GM12878 (cell line): ENCODE results near the gene ITSN1.

Experiments used
- BCLAF1 ChIP-seq: fragments of 450-650 bp; IDR thresholded peaks from 2 replicates; pipeline ENCODE4 v1.6.1; 2017; ENCODE audit warnings: antibody characterized with exemption, mild to moderate bottlenecking, moderate library complexity
- BHLHE40 ChIP-seq, 2 experiments: fragments of 450-650 bp in 1 of 2; IDR thresholded peaks; 2 replicates each; pipeline ENCODE4 v1.6.1; 2011 to 2017; ENCODE audit warnings: low read depth in 2 of 2, borderline replicate concordance in 1 of 2, improper control_type of control experiment in 1 of 2, low read length in 1 of 2, mild to moderate bottlenecking in 1 of 2
- CTCF ChIP-seq, 3 experiments: IDR thresholded peaks in 2 of 3; conservative IDR thresholded peaks in 1 of 3; 2 replicates each; pipeline ENCODE4 v1.5.1; 2011; ENCODE audit warnings: low read depth in 3 of 3, low read length in 3 of 3, mild to moderate bottlenecking in 3 of 3, control low read depth in 2 of 3, moderate library complexity in 2 of 3, inconsistent platforms in 1 of 3, mixed read lengths in 1 of 3; ENCODE audit not compliant: control insufficient read depth in 2 of 3, insufficient read depth in 1 of 3; ENCODE audit errors: extremely low read depth in 1 of 3
- HCFC1 ChIP-seq: fragments of 150-350 bp; IDR thresholded peaks from 2 replicates; pipeline ENCODE4 v1.6.1; 2014; ENCODE audit warnings: low read length
- JUNB ChIP-seq: IDR thresholded peaks from 2 replicates; pipeline ENCODE4 v1.6.1; 2016; ENCODE audit warnings: antibody characterized with exemption, mild to moderate bottlenecking
- SIN3A ChIP-seq: IDR thresholded peaks from 2 replicates; pipeline ENCODE4 v1.6.1; 2012; ENCODE audit warnings: low read depth, low read length, improper control_type of control experiment
- ZNF24 ChIP-seq: fragments of 450-650 bp; IDR thresholded peaks from 2 replicates; pipeline ENCODE4 v1.6.1; 2017; ENCODE audit warnings: antibody characterized with exemption, mild to moderate bottlenecking
- TF ChIP-seq, protein P1 (sequence below): fragments of 450-650 bp; IDR thresholded peaks from 2 replicates; pipeline ENCODE4 v1.6.1; 2017; ENCODE audit warnings: mild to moderate bottlenecking, moderate library complexity
- TF ChIP-seq, protein P2 (sequence below): IDR thresholded peaks from 2 replicates; pipeline ENCODE4 v1.6.1; 2012; ENCODE audit warnings: mild to moderate bottlenecking, low read depth, low read length

- no peak for TF ChIP-seq HCFC1
- TF ChIP-seq ZNF24, result no peak
- no peak for TF ChIP-seq CTCF (IDR thresholded peaks at IDR 0.05 in 2 of 3, conservative IDR thresholded peaks at IDR 0.05 in 1 of 3; ENCODE audit: control insufficient read depth in 2 of 3, extremely low read depth in 1 of 3, insufficient read depth in 1 of 3, low read depth in 3 of 3, low read length in 3 of 3)
- no peak for TF ChIP-seq SIN3A
- TF ChIP-seq JUNB, result no peak
- TF ChIP-seq, protein P1, sequence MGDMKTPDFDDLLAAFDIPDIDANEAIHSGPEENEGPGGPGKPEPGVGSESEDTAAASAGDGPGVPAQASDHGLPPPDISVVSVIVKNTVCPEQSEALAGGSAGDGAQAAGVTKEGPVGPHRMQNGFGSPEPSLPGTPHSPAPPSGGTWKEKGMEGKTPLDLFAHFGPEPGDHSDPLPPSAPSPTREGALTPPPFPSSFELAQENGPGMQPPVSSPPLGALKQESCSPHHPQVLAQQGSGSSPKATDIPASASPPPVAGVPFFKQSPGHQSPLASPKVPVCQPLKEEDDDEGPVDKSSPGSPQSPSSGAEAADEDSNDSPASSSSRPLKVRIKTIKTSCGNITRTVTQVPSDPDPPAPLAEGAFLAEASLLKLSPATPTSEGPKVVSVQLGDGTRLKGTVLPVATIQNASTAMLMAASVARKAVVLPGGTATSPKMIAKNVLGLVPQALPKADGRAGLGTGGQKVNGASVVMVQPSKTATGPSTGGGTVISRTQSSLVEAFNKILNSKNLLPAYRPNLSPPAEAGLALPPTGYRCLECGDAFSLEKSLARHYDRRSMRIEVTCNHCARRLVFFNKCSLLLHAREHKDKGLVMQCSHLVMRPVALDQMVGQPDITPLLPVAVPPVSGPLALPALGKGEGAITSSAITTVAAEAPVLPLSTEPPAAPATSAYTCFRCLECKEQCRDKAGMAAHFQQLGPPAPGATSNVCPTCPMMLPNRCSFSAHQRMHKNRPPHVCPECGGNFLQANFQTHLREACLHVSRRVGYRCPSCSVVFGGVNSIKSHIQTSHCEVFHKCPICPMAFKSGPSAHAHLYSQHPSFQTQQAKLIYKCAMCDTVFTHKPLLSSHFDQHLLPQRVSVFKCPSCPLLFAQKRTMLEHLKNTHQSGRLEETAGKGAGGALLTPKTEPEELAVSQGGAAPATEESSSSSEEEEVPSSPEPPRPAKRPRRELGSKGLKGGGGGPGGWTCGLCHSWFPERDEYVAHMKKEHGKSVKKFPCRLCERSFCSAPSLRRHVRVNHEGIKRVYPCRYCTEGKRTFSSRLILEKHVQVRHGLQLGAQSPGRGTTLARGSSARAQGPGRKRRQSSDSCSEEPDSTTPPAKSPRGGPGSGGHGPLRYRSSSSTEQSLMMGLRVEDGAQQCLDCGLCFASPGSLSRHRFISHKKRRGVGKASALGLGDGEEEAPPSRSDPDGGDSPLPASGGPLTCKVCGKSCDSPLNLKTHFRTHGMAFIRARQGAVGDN, result no peak
- no peak for TF ChIP-seq BCLAF1
- TF ChIP-seq BHLHE40 (IDR thresholded peaks at IDR 0.05; ENCODE audit: borderline replicate concordance in 1 of 2, low read depth in 2 of 2, low read length in 1 of 2), result no peak
- TF ChIP-seq, protein P2, sequence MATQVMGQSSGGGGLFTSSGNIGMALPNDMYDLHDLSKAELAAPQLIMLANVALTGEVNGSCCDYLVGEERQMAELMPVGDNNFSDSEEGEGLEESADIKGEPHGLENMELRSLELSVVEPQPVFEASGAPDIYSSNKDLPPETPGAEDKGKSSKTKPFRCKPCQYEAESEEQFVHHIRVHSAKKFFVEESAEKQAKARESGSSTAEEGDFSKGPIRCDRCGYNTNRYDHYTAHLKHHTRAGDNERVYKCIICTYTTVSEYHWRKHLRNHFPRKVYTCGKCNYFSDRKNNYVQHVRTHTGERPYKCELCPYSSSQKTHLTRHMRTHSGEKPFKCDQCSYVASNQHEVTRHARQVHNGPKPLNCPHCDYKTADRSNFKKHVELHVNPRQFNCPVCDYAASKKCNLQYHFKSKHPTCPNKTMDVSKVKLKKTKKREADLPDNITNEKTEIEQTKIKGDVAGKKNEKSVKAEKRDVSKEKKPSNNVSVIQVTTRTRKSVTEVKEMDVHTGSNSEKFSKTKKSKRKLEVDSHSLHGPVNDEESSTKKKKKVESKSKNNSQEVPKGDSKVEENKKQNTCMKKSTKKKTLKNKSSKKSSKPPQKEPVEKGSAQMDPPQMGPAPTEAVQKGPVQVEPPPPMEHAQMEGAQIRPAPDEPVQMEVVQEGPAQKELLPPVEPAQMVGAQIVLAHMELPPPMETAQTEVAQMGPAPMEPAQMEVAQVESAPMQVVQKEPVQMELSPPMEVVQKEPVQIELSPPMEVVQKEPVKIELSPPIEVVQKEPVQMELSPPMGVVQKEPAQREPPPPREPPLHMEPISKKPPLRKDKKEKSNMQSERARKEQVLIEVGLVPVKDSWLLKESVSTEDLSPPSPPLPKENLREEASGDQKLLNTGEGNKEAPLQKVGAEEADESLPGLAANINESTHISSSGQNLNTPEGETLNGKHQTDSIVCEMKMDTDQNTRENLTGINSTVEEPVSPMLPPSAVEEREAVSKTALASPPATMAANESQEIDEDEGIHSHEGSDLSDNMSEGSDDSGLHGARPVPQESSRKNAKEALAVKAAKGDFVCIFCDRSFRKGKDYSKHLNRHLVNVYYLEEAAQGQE, result no peak
These were observed 6.3 kb downstream of the ITSN1 start for GRCh38 chr21:33648555-33648954.
